ENCODE measurements around the gene GARIN5B. TPM values are rescaled to one million over a fixed set of nuclear protein-coding genes. Genes with fewer than 3 reads are reported as not detected.

GARIN5B gene
- total and polyA plus RNA-seq, 2 of the 13 experiments (the other 11 are each of a cell fraction or from before 2014, with no cell fraction given), result not detected

DNA sequence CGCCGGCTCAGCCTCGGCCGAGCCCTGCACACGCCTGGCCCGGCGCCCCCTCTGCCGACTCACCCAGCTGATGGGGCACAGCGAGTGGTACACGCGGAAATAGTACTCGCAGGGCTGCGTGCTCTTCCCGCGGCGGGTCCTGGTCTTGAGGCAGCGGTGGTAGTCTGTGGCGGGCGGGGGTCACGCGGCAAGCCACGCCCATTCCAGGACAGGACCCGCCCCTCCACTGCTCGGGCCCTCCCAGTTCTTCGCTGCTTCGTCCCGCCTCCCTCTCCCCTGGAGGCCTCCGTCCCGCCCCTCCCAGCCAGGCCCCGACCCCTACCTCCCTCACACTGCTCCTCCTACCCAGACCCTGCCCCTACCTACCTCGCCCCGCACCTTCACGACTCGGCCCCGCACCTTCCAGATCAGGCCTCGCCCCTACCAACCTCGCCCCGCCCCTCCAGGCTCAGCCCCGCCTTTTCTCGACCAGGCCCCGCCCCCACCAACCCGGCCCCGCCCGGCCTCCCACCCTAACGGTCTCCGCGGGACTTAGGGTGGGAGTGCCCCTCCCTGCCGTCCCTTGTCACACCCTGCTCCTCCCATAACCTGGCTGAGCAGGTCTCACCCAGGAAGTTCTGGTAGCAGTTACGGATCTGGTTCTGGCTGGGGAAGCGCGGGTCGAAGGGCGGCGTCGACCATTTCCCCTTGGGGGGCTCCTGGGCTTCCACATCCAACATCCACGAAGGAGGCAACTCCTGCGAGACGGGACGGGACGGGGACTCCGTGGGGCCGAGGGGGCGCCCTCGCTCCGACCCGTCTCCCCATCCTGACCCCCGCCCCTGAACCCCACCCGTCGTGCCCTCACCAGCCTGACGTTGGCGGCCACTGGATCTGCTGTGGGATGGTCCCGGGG is 9.0 kb downstream of the GARIN5B start (continued):
- TF ChIP-seq, protein P1, sequence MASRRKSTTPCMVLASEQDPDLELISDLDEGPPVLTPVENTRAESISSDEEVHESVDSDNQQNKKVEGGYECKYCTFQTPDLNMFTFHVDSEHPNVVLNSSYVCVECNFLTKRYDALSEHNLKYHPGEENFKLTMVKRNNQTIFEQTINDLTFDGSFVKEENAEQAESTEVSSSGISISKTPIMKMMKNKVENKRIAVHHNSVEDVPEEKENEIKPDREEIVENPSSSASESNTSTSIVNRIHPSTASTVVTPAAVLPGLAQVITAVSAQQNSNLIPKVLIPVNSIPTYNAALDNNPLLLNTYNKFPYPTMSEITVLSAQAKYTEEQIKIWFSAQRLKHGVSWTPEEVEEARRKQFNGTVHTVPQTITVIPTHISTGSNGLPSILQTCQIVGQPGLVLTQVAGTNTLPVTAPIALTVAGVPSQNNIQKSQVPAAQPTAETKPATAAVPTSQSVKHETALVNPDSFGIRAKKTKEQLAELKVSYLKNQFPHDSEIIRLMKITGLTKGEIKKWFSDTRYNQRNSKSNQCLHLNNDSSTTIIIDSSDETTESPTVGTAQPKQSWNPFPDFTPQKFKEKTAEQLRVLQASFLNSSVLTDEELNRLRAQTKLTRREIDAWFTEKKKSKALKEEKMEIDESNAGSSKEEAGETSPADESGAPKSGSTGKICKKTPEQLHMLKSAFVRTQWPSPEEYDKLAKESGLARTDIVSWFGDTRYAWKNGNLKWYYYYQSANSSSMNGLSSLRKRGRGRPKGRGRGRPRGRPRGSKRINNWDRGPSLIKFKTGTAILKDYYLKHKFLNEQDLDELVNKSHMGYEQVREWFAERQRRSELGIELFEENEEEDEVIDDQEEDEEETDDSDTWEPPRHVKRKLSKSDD (CRISPR knock-in tag; IDR thresholded peaks at IDR 0.05; ENCODE audit: low read depth), result no peak
- 0 out of 2 replicates have a peak, but pooled peaks have one; percentile 21 for TF ChIP-seq ZNF441 (CRISPR knock-in tag; IDR thresholded peaks at IDR 0.05; ENCODE audit: borderline replicate concordance)
- no peak for TF ChIP-seq RBFOX2 (IDR thresholded peaks at IDR 0.05; ENCODE audit: low read depth, low read length)
- 0 out of 2 replicates have a peak, but pooled peaks have one; percentile 15 for TF ChIP-seq ZFY (CRISPR knock-in tag; IDR thresholded peaks at IDR 0.05)
- TF ChIP-seq ZNF792 (CRISPR knock-in tag; IDR thresholded peaks at IDR 0.05), result no peak
- TF ChIP-seq, protein P2, sequence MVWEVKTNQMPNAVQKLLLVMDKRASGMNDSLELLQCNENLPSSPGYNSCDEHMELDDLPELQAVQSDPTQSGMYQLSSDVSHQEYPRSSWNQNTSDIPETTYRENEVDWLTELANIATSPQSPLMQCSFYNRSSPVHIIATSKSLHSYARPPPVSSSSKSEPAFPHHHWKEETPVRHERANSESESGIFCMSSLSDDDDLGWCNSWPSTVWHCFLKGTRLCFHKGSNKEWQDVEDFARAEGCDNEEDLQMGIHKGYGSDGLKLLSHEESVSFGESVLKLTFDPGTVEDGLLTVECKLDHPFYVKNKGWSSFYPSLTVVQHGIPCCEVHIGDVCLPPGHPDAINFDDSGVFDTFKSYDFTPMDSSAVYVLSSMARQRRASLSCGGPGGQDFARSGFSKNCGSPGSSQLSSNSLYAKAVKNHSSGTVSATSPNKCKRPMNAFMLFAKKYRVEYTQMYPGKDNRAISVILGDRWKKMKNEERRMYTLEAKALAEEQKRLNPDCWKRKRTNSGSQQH (CRISPR knock-in tag; IDR thresholded peaks at IDR 0.05; ENCODE audit: low read depth), result no peak
- peak; percentile 85 for TF ChIP-seq SP4 (CRISPR knock-in tag; IDR thresholded peaks at IDR 0.05)
- peak; percentile 53; the same call in 1 of the 2 replicates for TF ChIP-seq KDM2A (CRISPR knock-in tag; IDR thresholded peaks at IDR 0.05; ENCODE audit: borderline replicate concordance, low read depth)
- TF ChIP-seq MTF2 (CRISPR knock-in tag; IDR thresholded peaks at IDR 0.05; ENCODE audit: borderline replicate concordance), result 0 out of 2 replicates have a peak, but pooled peaks have one; percentile 32
- TF ChIP-seq, protein P3, sequence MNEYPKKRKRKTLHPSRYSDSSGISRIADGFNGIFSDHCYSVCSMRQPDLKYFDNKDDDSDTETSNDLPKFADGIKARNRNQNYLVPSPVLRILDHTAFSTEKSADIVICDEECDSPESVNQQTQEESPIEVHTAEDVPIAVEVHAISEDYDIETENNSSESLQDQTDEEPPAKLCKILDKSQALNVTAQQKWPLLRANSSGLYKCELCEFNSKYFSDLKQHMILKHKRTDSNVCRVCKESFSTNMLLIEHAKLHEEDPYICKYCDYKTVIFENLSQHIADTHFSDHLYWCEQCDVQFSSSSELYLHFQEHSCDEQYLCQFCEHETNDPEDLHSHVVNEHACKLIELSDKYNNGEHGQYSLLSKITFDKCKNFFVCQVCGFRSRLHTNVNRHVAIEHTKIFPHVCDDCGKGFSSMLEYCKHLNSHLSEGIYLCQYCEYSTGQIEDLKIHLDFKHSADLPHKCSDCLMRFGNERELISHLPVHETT (CRISPR knock-in tag; conservative IDR thresholded peaks at IDR 0.05), result no peak
- TF ChIP-seq, protein P4, sequence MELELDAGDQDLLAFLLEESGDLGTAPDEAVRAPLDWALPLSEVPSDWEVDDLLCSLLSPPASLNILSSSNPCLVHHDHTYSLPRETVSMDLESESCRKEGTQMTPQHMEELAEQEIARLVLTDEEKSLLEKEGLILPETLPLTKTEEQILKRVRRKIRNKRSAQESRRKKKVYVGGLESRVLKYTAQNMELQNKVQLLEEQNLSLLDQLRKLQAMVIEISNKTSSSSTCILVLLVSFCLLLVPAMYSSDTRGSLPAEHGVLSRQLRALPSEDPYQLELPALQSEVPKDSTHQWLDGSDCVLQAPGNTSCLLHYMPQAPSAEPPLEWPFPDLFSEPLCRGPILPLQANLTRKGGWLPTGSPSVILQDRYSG (CRISPR knock-in tag; IDR thresholded peaks at IDR 0.05), result no peak
- peak; percentile 53; the same call in 1 of the 2 replicates for TF ChIP-seq GABPB1 (CRISPR knock-in tag; IDR thresholded peaks at IDR 0.05)
- TF ChIP-seq ZNF383 (CRISPR knock-in tag; IDR thresholded peaks at IDR 0.05; ENCODE audit: borderline replicate concordance), result no peak
- TF ChIP-seq, protein P5, sequence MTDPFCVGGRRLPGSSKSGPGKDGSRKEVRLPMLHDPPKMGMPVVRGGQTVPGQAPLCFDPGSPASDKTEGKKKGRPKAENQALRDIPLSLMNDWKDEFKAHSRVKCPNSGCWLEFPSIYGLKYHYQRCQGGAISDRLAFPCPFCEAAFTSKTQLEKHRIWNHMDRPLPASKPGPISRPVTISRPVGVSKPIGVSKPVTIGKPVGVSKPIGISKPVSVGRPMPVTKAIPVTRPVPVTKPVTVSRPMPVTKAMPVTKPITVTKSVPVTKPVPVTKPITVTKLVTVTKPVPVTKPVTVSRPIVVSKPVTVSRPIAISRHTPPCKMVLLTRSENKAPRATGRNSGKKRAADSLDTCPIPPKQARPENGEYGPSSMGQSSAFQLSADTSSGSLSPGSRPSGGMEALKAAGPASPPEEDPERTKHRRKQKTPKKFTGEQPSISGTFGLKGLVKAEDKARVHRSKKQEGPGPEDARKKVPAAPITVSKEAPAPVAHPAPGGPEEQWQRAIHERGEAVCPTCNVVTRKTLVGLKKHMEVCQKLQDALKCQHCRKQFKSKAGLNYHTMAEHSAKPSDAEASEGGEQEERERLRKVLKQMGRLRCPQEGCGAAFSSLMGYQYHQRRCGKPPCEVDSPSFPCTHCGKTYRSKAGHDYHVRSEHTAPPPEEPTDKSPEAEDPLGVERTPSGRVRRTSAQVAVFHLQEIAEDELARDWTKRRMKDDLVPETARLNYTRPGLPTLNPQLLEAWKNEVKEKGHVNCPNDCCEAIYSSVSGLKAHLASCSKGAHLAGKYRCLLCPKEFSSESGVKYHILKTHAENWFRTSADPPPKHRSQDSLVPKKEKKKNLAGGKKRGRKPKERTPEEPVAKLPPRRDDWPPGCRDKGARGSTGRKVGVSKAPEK (CRISPR knock-in tag; IDR thresholded peaks at IDR 0.05; ENCODE audit: borderline replicate concordance), result no peak
- no peak for TF ChIP-seq SOX6 (IDR thresholded peaks at IDR 0.05)
- no peak for TF ChIP-seq SOX6 (CRISPR knock-in tag; IDR thresholded peaks at IDR 0.05)
- no peak for TF ChIP-seq FOXJ3 (CRISPR knock-in tag; IDR thresholded peaks at IDR 0.05; ENCODE audit: borderline replicate concordance)
- no peak for TF ChIP-seq MTA3 (CRISPR knock-in tag; IDR thresholded peaks at IDR 0.05)
- no peak for TF ChIP-seq HNRNPH1 (optimal IDR thresholded peaks at IDR 0.05; ENCODE audit: low read depth, low read length)
